Peyer's patch (tissue), 4 donors: ENCODE measurements around the gene GGTLC1.
"Not testable (repeated sequence)": the region's sequence is repeated elsewhere in the genome, so short reads cannot be mapped to it uniquely, and the experiment has no call there.

Source experiments
- POLR2A ChIP-seq, 2 donors: fragments of 450-650 bp; IDR thresholded peaks; one replicate each; pipeline ENCODE4 v1.5.1; 2017; ENCODE audit warnings: antibody characterized with exemption in 2 of 2, mild to moderate bottlenecking in 2 of 2, moderate library complexity in 2 of 2
- TF ChIP-seq, protein P1 (sequence below), 6 experiments: fragments of 450-650 bp in 4 of 6; fragments of 200-600 bp in 2 of 6; sonication (generic) in 1 of 6; IDR thresholded peaks; one replicate each; pipeline ENCODE4 v1.5.1; 2017 to 2019; ENCODE audit warnings: antibody characterized with exemption in 6 of 6, mild to moderate bottlenecking in 3 of 6, moderate library complexity in 1 of 6

- TF ChIP-seq, protein P1, sequence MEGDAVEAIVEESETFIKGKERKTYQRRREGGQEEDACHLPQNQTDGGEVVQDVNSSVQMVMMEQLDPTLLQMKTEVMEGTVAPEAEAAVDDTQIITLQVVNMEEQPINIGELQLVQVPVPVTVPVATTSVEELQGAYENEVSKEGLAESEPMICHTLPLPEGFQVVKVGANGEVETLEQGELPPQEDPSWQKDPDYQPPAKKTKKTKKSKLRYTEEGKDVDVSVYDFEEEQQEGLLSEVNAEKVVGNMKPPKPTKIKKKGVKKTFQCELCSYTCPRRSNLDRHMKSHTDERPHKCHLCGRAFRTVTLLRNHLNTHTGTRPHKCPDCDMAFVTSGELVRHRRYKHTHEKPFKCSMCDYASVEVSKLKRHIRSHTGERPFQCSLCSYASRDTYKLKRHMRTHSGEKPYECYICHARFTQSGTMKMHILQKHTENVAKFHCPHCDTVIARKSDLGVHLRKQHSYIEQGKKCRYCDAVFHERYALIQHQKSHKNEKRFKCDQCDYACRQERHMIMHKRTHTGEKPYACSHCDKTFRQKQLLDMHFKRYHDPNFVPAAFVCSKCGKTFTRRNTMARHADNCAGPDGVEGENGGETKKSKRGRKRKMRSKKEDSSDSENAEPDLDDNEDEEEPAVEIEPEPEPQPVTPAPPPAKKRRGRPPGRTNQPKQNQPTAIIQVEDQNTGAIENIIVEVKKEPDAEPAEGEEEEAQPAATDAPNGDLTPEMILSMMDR (IDR thresholded peaks at IDR 0.05): not testable (repeated sequence)
- not testable (repeated sequence) for TF ChIP-seq POLR2A (IDR thresholded peaks at IDR 0.05)
These were observed 387 bp upstream of the GGTLC1 start for GRCh38 chr20:23988966-23989365.
